ENCODE data around the gene NRXN3. TPM values are rescaled to one million over a fixed set of nuclear protein-coding genes. Genes with fewer than 3 reads are reported as not detected.

The NRXN3 gene
- polyA plus RNA-seq, 1 donor (not counting 4 experiments of a cell fraction or from before 2014, with no cell fraction given) = 0.89 TPM

DNA sequence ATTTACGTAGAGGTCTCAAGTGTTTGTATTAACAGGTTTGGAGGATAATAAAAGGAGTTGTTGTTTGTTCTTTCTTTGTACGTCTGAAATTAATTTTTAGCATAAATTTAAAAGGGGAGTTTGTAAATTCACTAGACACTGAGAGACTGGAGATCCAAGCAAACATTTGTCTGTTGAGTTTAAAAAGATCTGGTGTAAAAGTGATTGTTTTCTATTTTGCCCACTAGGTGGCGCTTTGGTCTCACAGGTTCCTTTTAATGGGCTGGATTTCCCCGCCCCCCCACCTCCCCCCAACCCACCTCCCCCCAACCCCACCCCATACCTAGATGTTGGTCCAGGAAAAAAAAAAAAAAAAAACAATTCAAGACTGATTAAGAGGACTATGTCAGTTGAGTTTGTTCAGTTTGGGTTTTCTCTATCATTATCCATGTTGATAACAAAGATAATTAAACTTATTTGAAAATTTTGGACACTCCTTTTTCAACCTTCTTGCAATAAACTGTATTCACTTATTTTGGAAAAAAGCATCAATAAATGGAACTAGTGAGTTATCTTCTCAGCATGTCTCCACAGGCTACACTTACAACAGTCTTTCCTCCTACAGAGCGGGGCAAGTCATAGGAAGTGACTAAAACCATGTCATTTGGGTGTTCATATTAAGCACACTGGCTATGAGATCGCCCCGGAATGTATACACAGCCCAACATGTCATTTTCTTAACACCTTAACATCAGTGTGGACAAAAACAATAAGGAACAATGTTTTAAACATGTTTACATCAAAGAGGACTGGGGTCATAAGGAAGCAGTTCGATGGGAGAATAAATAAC lies 841.1 kb downstream of the NRXN3 start:
- H3K36me3 ChIP-seq (ENCODE audit: control insufficient read depth in 2 of 2, extremely low read depth in 1 of 2, insufficient read depth in 2 of 2, low read length in 2 of 2) = no peaks in the 10 kb centered on the region
- H3K9me1 ChIP-seq (ENCODE audit: control insufficient read depth, extremely low read depth, insufficient read depth, low read length) = no peaks in the 10 kb centered on the region
- H3K4me3 ChIP-seq (ENCODE audit: control insufficient read depth in 2 of 3, extremely low read depth in 1 of 3, insufficient read depth in 2 of 3, low read depth in 1 of 3, low read length in 3 of 3) = peak overlapping the region in 1 of 3 experiments; percentile 22
- dilution Hi-C loops (cut with MboI; ENCODE audit: extremely low pct_ligation_motif_present, low sequenced_read_pairs) = no loop called here
- no peaks in the 10 kb centered on the region for H3K27me3 ChIP-seq (ENCODE audit: control insufficient read depth, extremely low read depth, insufficient read depth, low read length)
- H3K27ac ChIP-seq (ENCODE audit: control insufficient read depth, insufficient read depth, low read length) = peak overlapping the region; percentile 54
- peak overlapping the region; percentile 60 for H3K4me2 ChIP-seq (ENCODE audit: control insufficient read depth, extremely low read depth, insufficient read depth, low read depth, low read length)
- no peaks in the 10 kb centered on the region for H3K9me3 ChIP-seq (ENCODE audit: control insufficient read depth, low read depth, low read length)
- H3K79me2 ChIP-seq (ENCODE audit: control insufficient read depth, insufficient read depth, low read length) = no peaks in the 10 kb centered on the region
- peaks cover 10% of the 10 kb centered on the region for H3K4me1 ChIP-seq (ENCODE audit: control insufficient read depth, extremely low read depth, insufficient read depth, low read length)
- TF ChIP-seq EZH2 (IDR thresholded peaks at IDR 0.05; ENCODE audit: low read length) = no peak
- peak; percentile 11 to 24 (median 16) for TF ChIP-seq CTCF (optimal IDR thresholded peaks at IDR 0.05 in 1 of 3, IDR thresholded peaks at IDR 0.05 in 1 of 3, conservative IDR thresholded peaks at IDR 0.05 in 1 of 3; ENCODE audit: extremely low read depth in 1 of 3, insufficient read depth in 2 of 3, low read length in 3 of 3)
- no peak overlapping the region for H3K9ac ChIP-seq (ENCODE audit: control insufficient read depth, extremely low read depth, insufficient read depth, low read length)
- peak overlapping the region; percentile 66 for H2AFZ ChIP-seq (ENCODE audit: control insufficient read depth, low read length)
- no peaks in the 10 kb centered on the region for H4K20me1 ChIP-seq (ENCODE audit: control insufficient read depth, extremely low read depth, insufficient read depth, low read length)
- peak; percentile 83 for DNase-seq (ENCODE audit: low read depth, low spot score)
- FAIRE-seq = peak; percentile 92

DNA sequence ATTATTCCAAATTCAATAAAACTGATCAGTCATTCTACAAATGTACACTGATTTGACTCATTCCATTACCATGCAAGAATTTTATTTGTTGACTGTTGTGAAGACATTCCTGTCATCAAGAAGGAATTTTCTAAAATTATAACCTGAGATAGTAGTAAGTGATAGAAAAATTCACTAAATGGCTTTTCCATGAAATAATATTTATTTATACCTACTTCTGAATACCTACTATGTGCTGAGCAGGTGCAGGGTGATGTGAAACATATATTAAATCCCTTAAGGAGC lies 841.7 kb downstream of the NRXN3 start:
- no peak for FAIRE-seq
- no peak for DNase-seq (ENCODE audit: low read depth, low spot score)
- no peaks in the 10 kb centered on the region for H3K9me3 ChIP-seq (ENCODE audit: control insufficient read depth, low read depth, low read length)
- no peak overlapping the region for H2AFZ ChIP-seq (ENCODE audit: control insufficient read depth, low read length)
- no peak overlapping the region for H3K9ac ChIP-seq (ENCODE audit: control insufficient read depth, extremely low read depth, insufficient read depth, low read length)
- dilution Hi-C loops (cut with MboI; ENCODE audit: extremely low pct_ligation_motif_present, low sequenced_read_pairs) = no loop called here
- H3K27me3 ChIP-seq (ENCODE audit: control insufficient read depth, extremely low read depth, insufficient read depth, low read length) = no peaks in the 10 kb centered on the region
- H3K79me2 ChIP-seq (ENCODE audit: control insufficient read depth, insufficient read depth, low read length) = no peaks in the 10 kb centered on the region
- TF ChIP-seq CTCF (optimal IDR thresholded peaks at IDR 0.05 in 1 of 3, IDR thresholded peaks at IDR 0.05 in 1 of 3, conservative IDR thresholded peaks at IDR 0.05 in 1 of 3; ENCODE audit: extremely low read depth in 1 of 3, insufficient read depth in 2 of 3, low read length in 3 of 3) (no peak), EZH2 (IDR thresholded peaks at IDR 0.05; ENCODE audit: low read length) (no peak)
- peak overlapping the region in 1 of 3 experiments; percentile 22 for H3K4me3 ChIP-seq (ENCODE audit: control insufficient read depth in 2 of 3, extremely low read depth in 1 of 3, insufficient read depth in 2 of 3, low read depth in 1 of 3, low read length in 3 of 3)
- H3K9me1 ChIP-seq (ENCODE audit: control insufficient read depth, extremely low read depth, insufficient read depth, low read length) = no peaks in the 10 kb centered on the region
- H3K4me1 ChIP-seq (ENCODE audit: control insufficient read depth, extremely low read depth, insufficient read depth, low read length) = peaks cover 13% of the 10 kb centered on the region
- no peaks in the 10 kb centered on the region for H4K20me1 ChIP-seq (ENCODE audit: control insufficient read depth, extremely low read depth, insufficient read depth, low read length)
- H3K36me3 ChIP-seq (ENCODE audit: control insufficient read depth in 2 of 2, extremely low read depth in 1 of 2, insufficient read depth in 2 of 2, low read length in 2 of 2) = no peaks in the 10 kb centered on the region
- peak overlapping the region; percentile 60 for H3K4me2 ChIP-seq (ENCODE audit: control insufficient read depth, extremely low read depth, insufficient read depth, low read depth, low read length)
- peak overlapping the region; percentile 54 for H3K27ac ChIP-seq (ENCODE audit: control insufficient read depth, insufficient read depth, low read length)
